Measurements from ENCODE around the gene TP53RK. TPM values are rescaled to one million over a fixed set of nuclear protein-coding genes. Genes with fewer than 3 reads are reported as not detected.

Gene TP53RK
- total and polyA plus RNA-seq, 2 donors = 13.1 to 22.9 TPM

- H3K4me1 ChIP-seq (ENCODE audit: control insufficient read depth in 2 of 2, insufficient read depth in 2 of 2, low read length in 2 of 2) = no peaks in the 10 kb centered on the region
- DNase-seq (ENCODE audit: low read depth in 6 of 9, low spot score in 9 of 9) = no peak
- no peak overlapping the region for H3K4me3 ChIP-seq (ENCODE audit: low read length in 2 of 2)
- 89% methylated on average over 7 of the region's 7 CpGs for WGBS
- H3K9me3 ChIP-seq (ENCODE audit: control insufficient read depth in 2 of 2, insufficient read depth in 1 of 2, low read length in 1 of 2) = no peaks in the 10 kb centered on the region
- H3K36me3 ChIP-seq (ENCODE audit: control insufficient read depth in 2 of 2, insufficient read depth in 2 of 2, low read length in 1 of 2) = no peaks in the 10 kb centered on the region
- no peak overlapping the region for H3K27ac ChIP-seq (ENCODE audit: low read depth in 1 of 2, low read length in 1 of 2)
- peaks cover 0 to under 1% of the 10 kb centered on the region in 2 donors for H3K27me3 ChIP-seq (ENCODE audit: control insufficient read depth in 2 of 2, insufficient read depth in 1 of 2, low read length in 1 of 2)
Measured at GRCh38 chr20:46657618-46658017, 31.6 kb downstream of the TP53RK start.

GRCh38 chr20:46657137-46657536, 32.1 kb downstream of the TP53RK start:
- peaks cover 0 to 5% of the 10 kb centered on the region in 2 donors for H3K27me3 ChIP-seq (ENCODE audit: control insufficient read depth in 2 of 2, insufficient read depth in 1 of 2, low read length in 1 of 2)
- no peaks in the 10 kb centered on the region for H3K9me3 ChIP-seq (ENCODE audit: control insufficient read depth in 2 of 2, insufficient read depth in 1 of 2, low read length in 1 of 2)
- no peak overlapping the region for H3K27ac ChIP-seq (ENCODE audit: low read depth in 1 of 2, low read length in 1 of 2)
- H3K4me3 ChIP-seq (ENCODE audit: low read length in 2 of 2) = no peak overlapping the region
- no peak for DNase-seq (ENCODE audit: low read depth in 6 of 9, low spot score in 9 of 9)
- no peaks in the 10 kb centered on the region for H3K4me1 ChIP-seq (ENCODE audit: control insufficient read depth in 2 of 2, insufficient read depth in 2 of 2, low read length in 2 of 2)
- 92% methylated on average over 8 of the region's 8 CpGs for WGBS
- no peaks in the 10 kb centered on the region for H3K36me3 ChIP-seq (ENCODE audit: control insufficient read depth in 2 of 2, insufficient read depth in 2 of 2, low read length in 1 of 2)

DNA sequence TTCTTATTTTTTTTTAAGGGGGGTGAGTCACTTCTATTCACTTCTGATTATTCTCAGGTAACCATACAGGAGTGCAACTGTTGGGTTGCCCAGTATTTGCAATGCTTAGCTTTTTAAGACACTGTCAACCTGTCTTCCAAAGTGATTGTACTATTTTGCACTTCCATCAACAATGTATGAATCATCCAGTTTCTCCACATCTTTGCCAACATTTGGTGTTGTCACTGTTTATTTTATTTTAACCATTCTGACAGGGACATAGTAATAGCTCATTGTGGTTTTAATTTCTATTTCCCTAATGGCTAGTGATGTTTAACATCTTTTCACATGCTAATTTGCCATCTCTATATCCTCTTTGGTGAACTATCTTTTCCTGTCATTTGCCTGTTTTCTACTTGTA, 36.5 kb downstream of the TP53RK start:
- Histone ChIP-seq H3K9me3 (ENCODE audit: control insufficient read depth in 2 of 2, insufficient read depth in 1 of 2, low read length in 1 of 2) (no peaks in the 10 kb centered on the region), H3K27ac (ENCODE audit: low read depth in 1 of 2, low read length in 1 of 2) (no peak overlapping the region), H3K4me1 (ENCODE audit: control insufficient read depth in 2 of 2, insufficient read depth in 2 of 2, low read length in 2 of 2) (no peaks in the 10 kb centered on the region), H3K4me3 (ENCODE audit: low read length in 2 of 2) (no peak overlapping the region), H3K27me3 (ENCODE audit: control insufficient read depth in 2 of 2, insufficient read depth in 1 of 2, low read length in 1 of 2) (peaks cover 11 to 38% of the 10 kb centered on the region in 2 donors), H3K36me3 (ENCODE audit: control insufficient read depth in 2 of 2, insufficient read depth in 2 of 2, low read length in 1 of 2) (no peaks in the 10 kb centered on the region)
- no peak for DNase-seq (ENCODE audit: low read depth in 6 of 9, low spot score in 9 of 9)

DNA sequence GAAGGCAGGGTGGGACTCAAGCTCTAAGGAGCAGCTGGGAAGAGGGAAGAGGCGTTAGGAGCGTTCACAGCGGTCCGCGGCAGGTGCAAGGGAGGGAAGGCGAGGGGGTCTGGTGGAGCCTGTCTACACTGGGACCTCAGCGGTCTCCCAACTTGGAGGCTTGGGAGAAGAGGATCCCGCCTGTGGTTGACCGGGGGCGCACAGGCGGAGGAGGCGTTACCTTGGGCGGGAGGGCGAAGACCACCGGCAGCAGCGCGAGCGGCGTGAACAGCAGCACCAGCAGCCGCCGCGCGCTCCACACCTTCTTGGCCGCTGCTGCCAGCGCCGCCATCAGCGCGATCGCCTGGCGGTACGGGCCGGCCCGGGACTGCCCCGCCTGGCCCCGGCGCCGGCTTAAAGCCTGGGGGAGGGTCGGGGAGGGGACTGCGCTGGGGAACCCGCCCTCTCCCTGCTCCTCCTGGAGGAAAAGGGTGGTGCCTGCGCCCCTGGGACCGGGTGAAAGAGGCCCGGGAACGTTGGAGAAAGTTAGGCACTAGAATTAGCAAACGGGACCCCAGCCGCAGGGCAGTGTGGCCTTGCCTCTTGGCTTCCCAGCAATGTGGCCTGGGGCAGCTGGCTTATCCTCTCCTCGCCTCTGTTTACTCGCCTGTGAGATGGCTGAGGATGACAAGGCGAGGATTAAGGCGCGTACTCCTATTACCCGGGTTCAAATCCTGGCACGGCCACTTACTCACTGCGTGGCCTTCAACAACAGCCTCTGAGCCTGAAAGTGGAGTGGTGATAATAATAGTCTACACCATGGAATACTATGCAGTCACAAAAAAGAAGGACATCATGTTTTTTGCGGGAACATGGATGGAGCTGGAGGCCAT, 37.9 kb downstream of the TP53RK start, which contains the start of gene SLC13A3:
Gene SLC13A3, minus strand, starts transcription at position 369 of the 872 bp plus-strand sequence. Its CDS starts 38 bp downstream, at position 331.
- Histone ChIP-seq H3K27ac (ENCODE audit: low read depth in 1 of 2, low read length in 1 of 2) (no peak within 1 kb of the TSS), H3K4me1 (ENCODE audit: control insufficient read depth in 2 of 2, insufficient read depth in 2 of 2, low read length in 2 of 2) (no peaks in the 10 kb centered on the region), H3K9me3 (ENCODE audit: control insufficient read depth in 2 of 2, insufficient read depth in 1 of 2, low read length in 1 of 2) (no peaks in the 10 kb centered on the region), H3K4me3 (ENCODE audit: low read length in 2 of 2) (no peak within 1 kb of the TSS), H3K36me3 (ENCODE audit: control insufficient read depth in 2 of 2, insufficient read depth in 2 of 2, low read length in 1 of 2) (no peaks in the 10 kb centered on the region), H3K27me3 (ENCODE audit: control insufficient read depth in 2 of 2, insufficient read depth in 1 of 2, low read length in 1 of 2) (peaks cover 11 to 38% of the 10 kb centered on the region in 2 donors)
- WGBS = 21% methylated on average over 55 of the region's 55 CpGs
- DNase-seq (ENCODE audit: low read depth in 6 of 9, low spot score in 9 of 9) = no peak

- Histone ChIP-seq H3K4me1 (ENCODE audit: control insufficient read depth in 2 of 2, insufficient read depth in 2 of 2, low read length in 2 of 2) (no peaks in the 10 kb centered on the region), H3K27me3 (ENCODE audit: control insufficient read depth in 2 of 2, insufficient read depth in 1 of 2, low read length in 1 of 2) (peaks cover 11 to 38% of the 10 kb centered on the region in 2 donors), H3K4me3 (ENCODE audit: low read length in 2 of 2) (no peak overlapping the region), H3K9me3 (ENCODE audit: control insufficient read depth in 2 of 2, insufficient read depth in 1 of 2, low read length in 1 of 2) (no peaks in the 10 kb centered on the region), H3K36me3 (ENCODE audit: control insufficient read depth in 2 of 2, insufficient read depth in 2 of 2, low read length in 1 of 2) (no peaks in the 10 kb centered on the region), H3K27ac (ENCODE audit: low read depth in 1 of 2, low read length in 1 of 2) (no peak overlapping the region)
- 86% methylated on average over 10 of the region's 10 CpGs for whole genome bisulfite sequencing
- DNase-seq (ENCODE audit: low read depth in 6 of 9, low spot score in 9 of 9) = no peak
Measured at GRCh38 chr20:46650575-46651090, 38.6 kb downstream of the TP53RK start.

DNA sequence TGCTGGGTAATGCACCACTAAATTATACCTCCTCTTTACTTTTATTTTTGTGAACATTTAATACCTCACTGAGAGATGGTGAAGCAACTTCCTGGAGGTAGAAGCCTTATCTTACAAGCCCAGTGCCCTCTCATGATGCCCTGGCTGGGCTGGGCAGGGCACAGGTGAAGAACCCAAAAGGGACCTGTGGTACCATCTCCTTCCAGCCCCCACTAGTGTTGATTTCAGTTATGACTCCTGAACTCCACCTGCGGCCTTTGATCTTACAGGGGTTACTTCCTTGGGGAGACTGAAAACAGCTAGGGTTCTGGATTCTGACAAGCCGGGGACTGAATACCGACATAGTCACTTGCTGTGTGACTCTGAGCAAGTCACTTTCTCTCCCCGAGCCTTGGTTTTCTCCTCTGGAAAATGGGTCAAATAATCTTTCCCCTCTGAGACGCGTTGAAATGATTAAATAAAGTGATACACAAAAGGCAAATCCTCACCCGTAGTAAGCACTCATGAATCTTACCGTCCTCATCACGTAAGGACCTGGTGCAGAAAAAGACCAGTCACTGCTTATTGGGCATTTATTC, 39.2 kb downstream of the TP53RK start:
- H3K27me3 ChIP-seq (ENCODE audit: control insufficient read depth in 2 of 2, insufficient read depth in 1 of 2, low read length in 1 of 2) = peaks cover 11 to 38% of the 10 kb centered on the region in 2 donors
- H3K36me3 ChIP-seq (ENCODE audit: control insufficient read depth in 2 of 2, insufficient read depth in 2 of 2, low read length in 1 of 2) = no peaks in the 10 kb centered on the region
- DNase-seq (ENCODE audit: low read depth in 6 of 9, low spot score in 9 of 9) = no peak
- no peak overlapping the region for H3K4me3 ChIP-seq (ENCODE audit: low read length in 2 of 2)
- 94% methylated on average over 9 of the region's 9 CpGs for WGBS
- H3K9me3 ChIP-seq (ENCODE audit: control insufficient read depth in 2 of 2, insufficient read depth in 1 of 2, low read length in 1 of 2) = no peaks in the 10 kb centered on the region
- no peaks in the 10 kb centered on the region for H3K4me1 ChIP-seq (ENCODE audit: control insufficient read depth in 2 of 2, insufficient read depth in 2 of 2, low read length in 2 of 2)
- H3K27ac ChIP-seq (ENCODE audit: low read depth in 1 of 2, low read length in 1 of 2) = no peak overlapping the region

- 79% methylated on average over 3 of the region's 3 CpGs for WGBS
- no peak overlapping the region for H3K4me3 ChIP-seq (ENCODE audit: low read length in 2 of 2)
- H3K4me1 ChIP-seq (ENCODE audit: control insufficient read depth in 2 of 2, insufficient read depth in 2 of 2, low read length in 2 of 2) = no peaks in the 10 kb centered on the region
- H3K27me3 ChIP-seq (ENCODE audit: control insufficient read depth in 2 of 2, insufficient read depth in 1 of 2, low read length in 1 of 2) = peaks cover 11 to 38% of the 10 kb centered on the region in 2 donors
- no peak for DNase-seq (ENCODE audit: low read depth in 6 of 9, low spot score in 9 of 9)
- H3K27ac ChIP-seq (ENCODE audit: low read depth in 1 of 2, low read length in 1 of 2) = no peak overlapping the region
- no peaks in the 10 kb centered on the region for H3K9me3 ChIP-seq (ENCODE audit: control insufficient read depth in 2 of 2, insufficient read depth in 1 of 2, low read length in 1 of 2)
- no peaks in the 10 kb centered on the region for H3K36me3 ChIP-seq (ENCODE audit: control insufficient read depth in 2 of 2, insufficient read depth in 2 of 2, low read length in 1 of 2)
Measured at GRCh38 chr20:46649650-46649949, 39.6 kb downstream of the TP53RK start.

DNA sequence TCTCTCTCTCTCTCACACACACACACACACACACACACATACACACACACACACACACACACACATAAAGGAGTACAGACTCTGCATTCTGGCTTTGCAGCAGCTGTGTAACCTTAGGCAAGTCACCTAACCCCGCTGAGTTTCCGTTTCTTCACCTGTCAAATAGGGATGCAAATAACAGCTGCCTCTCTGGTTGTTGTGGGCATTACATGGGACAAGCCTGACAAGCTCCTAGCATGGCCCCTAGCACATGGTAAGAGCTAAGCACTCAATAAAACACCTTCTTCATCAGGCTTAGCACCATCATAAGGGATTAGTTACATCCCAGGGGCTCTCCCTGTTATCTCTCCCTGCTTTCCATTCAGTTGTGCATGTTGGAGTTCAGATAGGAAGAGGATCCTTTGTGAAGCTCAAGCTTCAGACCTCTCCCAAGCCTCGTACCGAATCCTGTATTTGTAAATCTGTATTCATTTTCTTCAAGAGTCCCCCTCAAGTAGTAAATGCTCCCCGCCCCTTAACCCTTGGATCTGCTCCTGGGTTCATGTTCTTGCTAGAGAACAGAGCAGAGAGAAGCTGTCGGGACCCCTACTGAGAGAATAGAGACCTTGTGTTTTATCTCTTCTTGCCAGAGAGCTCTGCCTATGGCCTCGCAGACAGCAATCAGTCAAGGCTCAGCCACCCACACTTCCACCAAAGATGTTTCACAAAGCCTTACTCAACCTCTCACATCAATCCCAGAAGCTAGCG, 40.2 kb downstream of the TP53RK start:
- Histone ChIP-seq H3K4me1 (ENCODE audit: control insufficient read depth in 2 of 2, insufficient read depth in 2 of 2, low read length in 2 of 2) (no peaks in the 10 kb centered on the region), H3K27me3 (ENCODE audit: control insufficient read depth in 2 of 2, insufficient read depth in 1 of 2, low read length in 1 of 2) (peaks cover 11 to 38% of the 10 kb centered on the region in 2 donors), H3K4me3 (ENCODE audit: low read length in 2 of 2) (no peak overlapping the region), H3K27ac (ENCODE audit: low read depth in 1 of 2, low read length in 1 of 2) (no peak overlapping the region), H3K9me3 (ENCODE audit: control insufficient read depth in 2 of 2, insufficient read depth in 1 of 2, low read length in 1 of 2) (no peaks in the 10 kb centered on the region), H3K36me3 (ENCODE audit: control insufficient read depth in 2 of 2, insufficient read depth in 2 of 2, low read length in 1 of 2) (no peaks in the 10 kb centered on the region)
- WGBS = 82% methylated on average over 8 of the region's 8 CpGs
- no peak for DNase-seq (ENCODE audit: low read depth in 6 of 9, low spot score in 9 of 9)

GRCh38 chr20:46647469-46647868, 41.8 kb downstream of the TP53RK start:
- H3K27ac ChIP-seq (ENCODE audit: low read depth in 1 of 2, low read length in 1 of 2) = no peak overlapping the region
- no peak overlapping the region for H3K4me3 ChIP-seq (ENCODE audit: low read length in 2 of 2)
- peaks cover 11 to 37% of the 10 kb centered on the region in 2 donors for H3K27me3 ChIP-seq (ENCODE audit: control insufficient read depth in 2 of 2, insufficient read depth in 1 of 2, low read length in 1 of 2)
- WGBS = 70% methylated on average over 4 of the region's 4 CpGs
- no peak for DNase-seq (ENCODE audit: low read depth in 6 of 9, low spot score in 9 of 9)
- no peaks in the 10 kb centered on the region for H3K4me1 ChIP-seq (ENCODE audit: control insufficient read depth in 2 of 2, insufficient read depth in 2 of 2, low read length in 2 of 2)
- no peaks in the 10 kb centered on the region for H3K9me3 ChIP-seq (ENCODE audit: control insufficient read depth in 2 of 2, insufficient read depth in 1 of 2, low read length in 1 of 2)
- H3K36me3 ChIP-seq (ENCODE audit: control insufficient read depth in 2 of 2, insufficient read depth in 2 of 2, low read length in 1 of 2) = no peaks in the 10 kb centered on the region

Measured in thymus (tissue), 11 donors.